ENCODE results near the gene SCT.

DNA sequence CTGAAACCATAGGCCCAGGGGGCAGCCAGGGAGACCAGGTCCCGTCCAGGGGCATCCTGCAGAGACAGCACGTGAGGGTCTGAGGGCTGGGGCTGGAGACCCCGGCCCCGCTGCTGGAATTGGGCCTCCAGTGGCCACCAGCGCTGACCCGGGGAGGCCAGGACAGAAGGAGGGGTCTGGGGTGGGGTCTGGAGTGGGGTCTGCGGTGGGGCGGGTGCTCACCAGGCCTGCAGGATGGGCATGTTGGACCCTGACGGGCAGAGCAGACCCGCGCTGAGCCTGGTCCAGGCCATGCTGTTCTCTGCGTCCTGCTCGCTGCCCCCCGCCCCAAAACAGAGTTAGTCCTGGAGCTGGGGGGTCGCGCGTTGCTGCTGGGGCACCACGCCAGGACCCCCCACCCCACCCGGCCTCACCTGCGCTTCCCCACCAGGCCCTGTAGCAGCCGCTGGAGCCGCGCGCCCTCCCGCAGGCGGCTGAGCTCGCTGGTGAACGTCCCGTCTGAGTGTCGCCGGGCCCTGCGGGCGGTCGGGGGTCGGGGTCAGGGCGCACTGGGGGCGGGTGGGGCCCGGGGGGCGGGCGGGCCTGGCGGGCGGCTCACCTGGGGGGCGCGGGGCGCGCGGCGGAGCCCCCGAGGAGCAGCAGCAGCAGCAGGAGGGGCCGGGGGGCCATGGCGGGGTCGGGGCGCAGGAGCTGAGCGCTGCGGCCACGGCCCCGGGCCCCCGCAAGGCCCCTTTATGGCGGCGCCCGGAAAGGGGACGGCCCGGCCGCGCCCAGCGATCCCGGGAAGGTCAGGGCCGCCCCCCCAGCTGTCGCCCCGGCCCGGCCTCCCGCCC lies at the start of gene SCT:
- TF ChIP-seq, protein P1, sequence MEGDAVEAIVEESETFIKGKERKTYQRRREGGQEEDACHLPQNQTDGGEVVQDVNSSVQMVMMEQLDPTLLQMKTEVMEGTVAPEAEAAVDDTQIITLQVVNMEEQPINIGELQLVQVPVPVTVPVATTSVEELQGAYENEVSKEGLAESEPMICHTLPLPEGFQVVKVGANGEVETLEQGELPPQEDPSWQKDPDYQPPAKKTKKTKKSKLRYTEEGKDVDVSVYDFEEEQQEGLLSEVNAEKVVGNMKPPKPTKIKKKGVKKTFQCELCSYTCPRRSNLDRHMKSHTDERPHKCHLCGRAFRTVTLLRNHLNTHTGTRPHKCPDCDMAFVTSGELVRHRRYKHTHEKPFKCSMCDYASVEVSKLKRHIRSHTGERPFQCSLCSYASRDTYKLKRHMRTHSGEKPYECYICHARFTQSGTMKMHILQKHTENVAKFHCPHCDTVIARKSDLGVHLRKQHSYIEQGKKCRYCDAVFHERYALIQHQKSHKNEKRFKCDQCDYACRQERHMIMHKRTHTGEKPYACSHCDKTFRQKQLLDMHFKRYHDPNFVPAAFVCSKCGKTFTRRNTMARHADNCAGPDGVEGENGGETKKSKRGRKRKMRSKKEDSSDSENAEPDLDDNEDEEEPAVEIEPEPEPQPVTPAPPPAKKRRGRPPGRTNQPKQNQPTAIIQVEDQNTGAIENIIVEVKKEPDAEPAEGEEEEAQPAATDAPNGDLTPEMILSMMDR (IDR thresholded peaks at IDR 0.05), result no peak
- TF ChIP-seq ZFX (IDR thresholded peaks at IDR 0.05; ENCODE audit: borderline replicate concordance), result no peak
